GM12878 (cell line): Measurements from ENCODE around the gene DDIT4. TPM values are rescaled to one million over a fixed set of nuclear protein-coding genes. Genes with fewer than 3 reads are reported as not detected.

Experiments used
- BCLAF1 ChIP-seq: fragments of 450-650 bp; IDR thresholded peaks from 2 replicates; pipeline ENCODE4 v1.6.1; 2017; ENCODE audit warnings: antibody characterized with exemption, mild to moderate bottlenecking, moderate library complexity
- CREM ChIP-seq: IDR thresholded peaks from 2 replicates; pipeline ENCODE4 v1.6.1; 2014; ENCODE audit warnings: antibody characterized with exemption, low read depth
- EED ChIP-seq: sonication (generic); IDR thresholded peaks from 2 replicates; pipeline ENCODE4 v1.6.1; 2016; ENCODE audit warnings: antibody characterized with exemption, low read depth
- EP300 ChIP-seq, 2 experiments: fragments of 150-350 bp in 1 of 2; IDR thresholded peaks; 2 replicates each; pipeline ENCODE4 v1.6.1; 2011 to 2012; ENCODE audit warnings: low read depth in 2 of 2, low read length in 2 of 2, borderline replicate concordance in 1 of 2, improper control_type of control experiment in 1 of 2, inconsistent platforms in 1 of 2; ENCODE audit not compliant: control insufficient read depth in 1 of 2
- GABPA ChIP-seq: IDR thresholded peaks from 2 replicates; pipeline ENCODE4 v1.6.1; 2014; ENCODE audit warnings: antibody characterized with exemption, low read depth, mild to moderate bottlenecking, inconsistent platforms
- IRF5 ChIP-seq: fragments of 450-650 bp; IDR thresholded peaks from 2 replicates; pipeline ENCODE4 v1.6.1; 2017; ENCODE audit warnings: borderline replicate concordance
- MEF2B ChIP-seq: fragments of 450-650 bp; IDR thresholded peaks from 2 replicates; pipeline ENCODE4 v1.6.1; 2018; ENCODE audit warnings: mild to moderate bottlenecking, moderate library complexity; ENCODE audit not compliant: partially characterized antibody, poor library complexity, severe bottlenecking
- MTA3 ChIP-seq: IDR thresholded peaks from 2 replicates; pipeline ENCODE4 v1.6.1; 2012; ENCODE audit warnings: low read length, inconsistent platforms, borderline replicate concordance
- MYC ChIP-seq: IDR thresholded peaks from 2 replicates; pipeline ENCODE4 v1.6.1; 2011; ENCODE audit warnings: mild to moderate bottlenecking, low read length, moderate library complexity, inconsistent platforms; ENCODE audit not compliant: insufficient read depth, insufficient replicate concordance, insufficient read length, severe bottlenecking
- NBN ChIP-seq: fragments of 450-650 bp; IDR thresholded peaks from 2 replicates; pipeline ENCODE4 v1.6.1; 2016
- RAD21 ChIP-seq: IDR thresholded peaks from 2 replicates; pipeline ENCODE4 v1.6.1; 2011; ENCODE audit warnings: mild to moderate bottlenecking, low read depth, low read length, moderate library complexity; ENCODE audit not compliant: insufficient read depth
- SP1 ChIP-seq: IDR thresholded peaks from one replicate; pipeline ENCODE4 v1.6.1; 2011; ENCODE audit warnings: low read depth, low read length
- SUPT20H ChIP-seq: IDR thresholded peaks from 2 replicates; pipeline ENCODE4 v1.6.1; 2011; ENCODE audit warnings: low read depth, mild to moderate bottlenecking, low read length, moderate library complexity, borderline replicate concordance; ENCODE audit not compliant: control insufficient read depth
- TAF1 ChIP-seq: IDR thresholded peaks from 2 replicates; pipeline ENCODE4 v1.6.1; 2011; ENCODE audit warnings: mild to moderate bottlenecking, low read depth, low read length, borderline replicate concordance
- YBX1 ChIP-seq: fragments of 450-650 bp; IDR thresholded peaks from 2 replicates; pipeline ENCODE4 v1.6.1; 2016; ENCODE audit warnings: antibody characterized with exemption
- ZBTB11 ChIP-seq: fragments of 450-650 bp; formaldehyde crosslinking; IDR thresholded peaks from 2 replicates; pipeline ENCODE4 v1.5.0; 2022; ENCODE audit warnings: mild to moderate bottlenecking, missing genetic modification characterization
- ZNF207 ChIP-seq: fragments of 450-650 bp; IDR thresholded peaks from 2 replicates; pipeline ENCODE4 v1.6.1; 2014; ENCODE audit warnings: antibody characterized with exemption, mild to moderate bottlenecking, borderline replicate concordance
- ZNF592 ChIP-seq: fragments of 450-650 bp; IDR thresholded peaks from 2 replicates; pipeline ENCODE4 v1.6.1; 2017; ENCODE audit warnings: mild to moderate bottlenecking, moderate library complexity
- polyA plus RNA-seq, 11 experiments: library from polyadenylated mRNA; depleted of rRNA in 4 of 11; unstranded in 6 of 11; stranded (reverse) in 5 of 11; fragments of >200 nt; fragmentation: Nextera tagmentation in 4 of 11; fragmentation: Illumina TruSeq in 1 of 11; extraction: Ambion mirVana in 4 of 11; extraction: Trizol in 1 of 11; gene quantifications; 1 replicate in 1 of 11; 2 replicates in 10 of 11; pipeline versions ENCODE4 v1.2.1 to v1.2.3, GENCODE V29; 2011 to 2016; ENCODE audit warnings: inconsistent platforms in 2 of 11, missing spikeins in 2 of 11, low read depth in 1 of 11
- total RNA-seq, 4 experiments: library from RNA; depleted of rRNA in 3 of 4; stranded (reverse); fragments of >200 nt in 3 of 4; fragmentation: Illumina TruSeq in 1 of 4; extraction: Trizol in 1 of 4; gene quantifications; 2 replicates each; pipeline versions ENCODE4 v1.2.1 to v1.2.3, GENCODE V29; 2013 to 2021

The DDIT4 gene
- total and polyA plus RNA-seq, 10 of the 15 experiments (the other 5 are each of a cell fraction or from before 2014, with no cell fraction given), result 2.1 to 277 (median 183) TPM

- no peak for TF ChIP-seq BCLAF1
- TF ChIP-seq ZNF207, result no peak; the same call in none of the 2 replicates
- TF ChIP-seq SUPT20H, result no peak
- TF ChIP-seq EED, result peak; percentile 100
- peak; percentile 99 for TF ChIP-seq NBN
- TF ChIP-seq TAF1, result peak; percentile 48; the same call in 1 of the 2 replicates
- peak; percentile 98 for TF ChIP-seq CREM
- peak; percentile 99 for TF ChIP-seq MTA3
- no peak for TF ChIP-seq MYC
- 0 out of 2 replicates have a peak, but pooled peaks have one; percentile 6 for TF ChIP-seq RAD21
- TF ChIP-seq GABPA, result peak; percentile 80
- peak; percentile 91 for TF ChIP-seq SP1
- TF ChIP-seq IRF5, result peak; percentile 91
- peak; percentile 97 for TF ChIP-seq ZNF592
- TF ChIP-seq EP300 (IDR thresholded peaks at IDR 0.05; ENCODE audit: borderline replicate concordance in 1 of 2, control insufficient read depth in 1 of 2, low read depth in 2 of 2, low read length in 2 of 2), result peak; percentile 100
- TF ChIP-seq MEF2B, result peak; percentile 99
- 0 out of 2 replicates have a peak, but pooled peaks have one; percentile 3 for TF ChIP-seq ZBTB11
- TF ChIP-seq YBX1, result no peak
Measured at GRCh38 chr10:72297281-72297804, 23.6 kb downstream of the DDIT4 start (continued).
